ENCODE results near the gene RTN4RL1. TPM values are rescaled to one million over a fixed set of nuclear protein-coding genes. Genes with fewer than 3 reads are reported as not detected.

RTN4RL1 gene
- total and polyA plus RNA-seq, 9 of the 15 experiments (the other 6 are each of a cell fraction or from before 2014, with no cell fraction given): 0.04 to 0.06 (median 0.04) TPM; not detected in 5

DNA sequence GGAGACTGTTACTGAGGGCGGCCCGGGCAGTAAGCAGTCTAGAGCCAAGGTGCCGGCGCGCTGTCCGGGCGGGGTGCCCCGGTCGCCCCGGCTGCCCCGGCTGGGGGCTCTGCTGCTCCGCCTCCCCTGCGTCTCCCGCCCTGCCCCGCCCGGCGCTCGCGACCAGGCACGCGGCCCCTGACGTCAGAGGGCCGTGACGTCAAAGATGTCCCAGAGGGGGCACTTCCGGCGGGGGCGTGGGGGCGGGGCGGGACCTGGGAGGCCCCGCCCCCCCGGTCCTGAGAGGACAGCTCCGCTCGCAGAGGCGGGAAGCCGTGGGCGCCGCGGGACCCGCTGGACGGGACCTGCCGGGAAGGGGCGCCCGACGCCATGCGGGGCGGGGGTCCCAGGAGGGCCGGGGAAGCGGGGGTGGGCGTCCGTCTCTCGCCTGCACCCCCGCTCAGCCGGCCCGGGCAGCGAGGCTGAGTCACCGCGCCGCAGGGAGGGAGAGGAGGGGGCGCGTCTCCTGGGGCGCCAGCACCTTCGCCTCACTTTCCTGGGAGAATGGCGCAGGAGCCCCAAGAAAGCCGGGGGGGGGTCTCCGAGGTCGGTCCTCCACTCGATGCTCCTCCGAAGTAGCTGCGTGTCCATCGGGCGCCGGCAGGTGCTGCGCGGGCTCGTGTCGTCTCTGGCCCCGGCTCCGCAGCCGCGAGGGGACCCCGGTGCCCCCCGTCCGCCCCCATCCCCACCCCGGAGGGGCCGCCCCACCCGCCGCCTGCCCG is 25.3 kb upstream of the RTN4RL1 start (continued):
- TF ChIP-seq ZBTB49 (CRISPR knock-in tag; IDR thresholded peaks at IDR 0.05; ENCODE audit: borderline replicate concordance) (no peak), ZNF507 (tag; conservative IDR thresholded peaks at IDR 0.05) (no peak), HDAC6 (IDR thresholded peaks at IDR 0.05; ENCODE audit: low read depth, low read length) (no peak), ETV1 (tag; conservative IDR thresholded peaks at IDR 0.05; ENCODE audit: low read depth) (no peak), PHTF2 (CRISPR knock-in tag; IDR thresholded peaks at IDR 0.05) (no peak), HMG20A (CRISPR knock-in tag; conservative IDR thresholded peaks at IDR 0.05) (no peak), NONO (IDR thresholded peaks at IDR 0.05; ENCODE audit: low read depth in 2 of 2, low read length in 1 of 2) (no peak), KLF1 (tag; IDR thresholded peaks at IDR 0.05) (no peak), GABPA (tag; conservative IDR thresholded peaks at IDR 0.05; ENCODE audit: low read depth) (peak; percentile 95), SRSF1 (IDR thresholded peaks at IDR 0.05; ENCODE audit: low read depth, low read length) (no peak), HEY1 (CRISPR knock-in tag; IDR thresholded peaks at IDR 0.05; ENCODE audit: borderline replicate concordance) (no peak), KLF6 (CRISPR knock-in tag; IDR thresholded peaks at IDR 0.05; ENCODE audit: borderline replicate concordance) (no peak), MCM3 (IDR thresholded peaks at IDR 0.05) (no peak), FOXK1 (CRISPR knock-in tag; IDR thresholded peaks at IDR 0.05; ENCODE audit: borderline replicate concordance) (no peak), CREB1 (IDR thresholded peaks at IDR 0.05) (peak; percentile 89), CREB1 (CRISPR knock-in tag; IDR thresholded peaks at IDR 0.05) (peak; percentile 90), HMGXB4 (CRISPR knock-in tag; IDR thresholded peaks at IDR 0.05) (no peak), CHD1 (IDR thresholded peaks at IDR 0.05; ENCODE audit: low read length) (no peak), NFXL1 (CRISPR knock-in tag; IDR thresholded peaks at IDR 0.05) (no peak), KHSRP (IDR thresholded peaks at IDR 0.05) (no peak), ZNF24 (IDR thresholded peaks at IDR 0.05) (no peak)
- TF ChIP-seq, protein P1, sequence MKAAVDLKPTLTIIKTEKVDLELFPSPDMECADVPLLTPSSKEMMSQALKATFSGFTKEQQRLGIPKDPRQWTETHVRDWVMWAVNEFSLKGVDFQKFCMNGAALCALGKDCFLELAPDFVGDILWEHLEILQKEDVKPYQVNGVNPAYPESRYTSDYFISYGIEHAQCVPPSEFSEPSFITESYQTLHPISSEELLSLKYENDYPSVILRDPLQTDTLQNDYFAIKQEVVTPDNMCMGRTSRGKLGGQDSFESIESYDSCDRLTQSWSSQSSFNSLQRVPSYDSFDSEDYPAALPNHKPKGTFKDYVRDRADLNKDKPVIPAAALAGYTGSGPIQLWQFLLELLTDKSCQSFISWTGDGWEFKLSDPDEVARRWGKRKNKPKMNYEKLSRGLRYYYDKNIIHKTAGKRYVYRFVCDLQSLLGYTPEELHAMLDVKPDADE (conservative IDR thresholded peaks at IDR 0.05; ENCODE audit: control insufficient read depth, low read depth, low read length): peak; percentile 48; the same call in 1 of the 2 replicates
- TF ChIP-seq, protein P2, sequence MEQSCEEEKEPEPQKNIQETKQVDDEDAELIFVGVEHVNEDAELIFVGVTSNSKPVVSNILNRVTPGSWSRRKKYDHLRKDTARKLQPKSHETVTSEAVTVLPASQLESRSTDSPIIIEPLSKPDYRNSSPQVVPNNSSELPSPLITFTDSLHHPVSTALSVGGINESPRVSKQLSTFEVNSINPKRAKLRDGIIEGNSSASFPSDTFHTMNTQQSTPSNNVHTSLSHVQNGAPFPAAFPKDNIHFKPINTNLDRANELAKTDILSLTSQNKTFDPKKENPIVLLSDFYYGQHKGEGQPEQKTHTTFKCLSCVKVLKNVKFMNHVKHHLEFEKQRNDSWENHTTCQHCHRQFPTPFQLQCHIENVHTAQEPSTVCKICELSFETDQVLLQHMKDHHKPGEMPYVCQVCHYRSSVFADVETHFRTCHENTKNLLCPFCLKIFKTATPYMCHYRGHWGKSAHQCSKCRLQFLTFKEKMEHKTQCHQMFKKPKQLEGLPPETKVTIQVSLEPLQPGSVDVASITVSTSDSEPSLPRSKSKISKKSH (CRISPR knock-in tag; IDR thresholded peaks at IDR 0.05): no peak
